Motor neuron (in vitro differentiated cells): ENCODE data around the gene BANF2. TPM values are rescaled to one million over a fixed set of nuclear protein-coding genes. Genes with fewer than 3 reads are reported as not detected.

Experiments used
- ATAC-seq, 8 experiments: fragments of 200-7000 bp; cut with Tn5 transposase; replicated peaks in 6 of 8; 2 replicates each; pipeline ENCODE4 v1.8.0; 2021; ENCODE audit warnings: mild to moderate bottlenecking in 8 of 8, moderate library complexity in 8 of 8
- H3K27ac ChIP-seq, 2 donors: fragments of 250-450 bp; sonication (Bioruptor Pico); 2 replicates each; pipeline ENCODE4 v1.9.0; 2021; ENCODE audit warnings: antibody characterized with exemption in 2 of 2, mild to moderate bottlenecking in 2 of 2, moderate library complexity in 1 of 2
- H3K4me1 ChIP-seq, 2 donors: fragments of 250-450 bp; sonication (Bioruptor Pico); replicated peaks in 1 of 2; 2 replicates each; pipeline ENCODE4 v1.6.1; 2021; ENCODE audit warnings: antibody characterized with exemption in 2 of 2, mild to moderate bottlenecking in 2 of 2, moderate library complexity in 1 of 2
- H3K4me3 ChIP-seq, 5 donors: fragments of 250-450 bp; sonication (Bioruptor Pico); 2 replicates each; pipeline ENCODE4 v1.9.0; 2021; ENCODE audit warnings: antibody characterized with exemption in 5 of 5, mild to moderate bottlenecking in 5 of 5, moderate library complexity in 4 of 5
- WGBS, 10 experiments: fragments of 450-650 bp; shearing (Covaris generic); methylation state at CpG; one replicate each; pipeline ENCODE4 v1.0.0; 2022; 5-methylcytosine and 5-hydroxymethylcytosine counted together
- in situ Hi-C, 9 experiments: fragments of 400-800 bp; cut with MboI; loops; one replicate each; pipeline ENCODE4 v1.15.0; 2021; ENCODE audit warnings: low sequenced_read_pairs in 9 of 9, low pct_unique_long_range_greater_than_20kb in 2 of 9; ENCODE audit not compliant: unreplicated experiment in 9 of 9
- total RNA-seq, 8 experiments: library from RNA; unstranded; fragments of 300-600 nt; gene quantifications; 2 replicates each; pipeline versions ENCODE4 v1.2.3 to v1.2.4, GENCODE V29; 2022

The BANF2 gene
- total RNA-seq, 8 experiments from 2014 or later = not detected

- in situ Hi-C loops = loop anchor here in 4 of 9 experiments (25.0 kb wide), 3 partner anchors 221 to 296 kb away; partner anchors contain the start of genes MGME1 (in 1 of the 4) and SNX5 (in 1 of the 4)
- Histone ChIP-seq H3K27ac (no peak overlapping the region), H3K4me1 (no peaks in the 10 kb centered on the region), H3K4me3 (no peak overlapping the region)
- WGBS, 10 experiments = 17 to 100% (median 100%) methylated on average over 1 to 2 of the region's 2 CpGs; no CpG with 5 or more reads in 1 of the 10 experiments
- ATAC-seq = no peak
These were observed 33.3 kb upstream of the BANF2 start for GRCh38 chr20:17666481-17666880.

DNA sequence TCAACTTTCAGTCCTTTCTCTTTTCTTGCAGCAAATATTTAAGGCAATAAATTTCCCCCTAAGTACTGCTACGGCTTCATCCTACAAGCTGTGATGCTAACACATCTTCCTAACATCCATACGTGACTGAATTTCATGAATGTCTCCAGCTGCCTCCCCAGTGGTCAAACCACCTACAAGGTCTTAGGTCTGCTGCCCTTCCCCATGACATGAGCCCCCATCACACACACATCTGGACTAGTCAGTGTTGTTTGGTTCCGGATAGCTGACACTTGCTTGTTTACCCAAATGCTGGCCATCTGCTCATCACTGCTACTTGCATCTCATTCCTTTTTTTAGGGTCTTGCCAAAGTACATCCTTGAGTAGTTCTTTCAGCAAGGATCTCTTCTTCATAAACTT lies 32.3 kb upstream of the BANF2 start:
- in situ Hi-C loops = loop anchor here in 4 of 9 experiments (25.0 kb wide), 3 partner anchors 220 to 295 kb away; partner anchors contain the start of genes MGME1 (in 1 of the 4) and SNX5 (in 1 of the 4)
- H3K4me3 ChIP-seq = no peak overlapping the region
- no peak overlapping the region for H3K27ac ChIP-seq
- H3K4me1 ChIP-seq = no peaks in the 10 kb centered on the region
- no peak for ATAC-seq
- WGBS, 10 experiments = 60 to 100% (median 100%) methylated on average over 1 to 3 of the region's 3 CpGs; no CpG with 5 or more reads in 3 of the 10 experiments

DNA sequence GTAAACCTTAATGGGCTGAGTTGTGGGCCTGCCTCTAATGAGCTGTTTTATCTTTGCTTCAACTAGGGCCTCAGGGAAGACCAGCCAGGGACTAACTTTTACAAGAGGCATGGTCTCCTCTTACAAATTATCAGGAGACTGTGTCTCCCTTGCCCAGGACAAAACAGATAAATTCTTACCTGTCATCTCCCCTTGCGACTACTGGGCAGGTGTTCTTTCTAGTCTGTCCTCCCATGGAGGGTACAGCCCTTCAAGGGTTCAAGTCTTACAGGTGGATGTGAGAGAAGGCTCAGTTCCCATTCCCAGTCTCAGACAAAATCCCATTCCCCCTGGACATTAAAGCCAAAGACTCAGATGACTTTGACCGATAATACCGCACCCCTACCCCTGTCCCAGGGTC lies 31.3 kb upstream of the BANF2 start:
- Histone ChIP-seq H3K4me1 (no peaks in the 10 kb centered on the region), H3K4me3 (no peak overlapping the region), H3K27ac (no peak overlapping the region)
- no peak for ATAC-seq
- WGBS, 10 experiments = 80 to 100% (median 97%) methylated on average over 1 to 3 of the region's 3 CpGs; no CpG with 5 or more reads in 6 of the 10 experiments
- in situ Hi-C loops = loop anchor here in 4 of 9 experiments (25.0 kb wide), 3 partner anchors 219 to 294 kb away; partner anchors contain the start of genes MGME1 (in 1 of the 4) and SNX5 (in 1 of the 4)

- in situ Hi-C loops = loop anchor here in 4 of 9 experiments (25.0 kb wide), 3 partner anchors 218 to 293 kb away; partner anchors contain the start of genes MGME1 (in 1 of the 4) and SNX5 (in 1 of the 4)
- H3K4me1 ChIP-seq = no peaks in the 10 kb centered on the region
- WGBS, 10 experiments = 55 to 100% (median 89%) methylated on average over 1 to 11 of the region's 12 CpGs
- peak in 1 of 8 experiments; percentile 27 for ATAC-seq
- H3K4me3 ChIP-seq = no peak overlapping the region
- H3K27ac ChIP-seq = no peak overlapping the region
These were observed 30.3 kb upstream of the BANF2 start for GRCh38 chr20:17669306-17669931.

GRCh38 chr20:17671011-17671410 lies 28.8 kb upstream of the BANF2 start:
- in situ Hi-C loops = loop anchor here in 4 of 9 experiments (25.0 kb wide), 3 partner anchors 216 to 291 kb away; partner anchors contain the start of genes MGME1 (in 1 of the 4) and SNX5 (in 1 of the 4)

DNA sequence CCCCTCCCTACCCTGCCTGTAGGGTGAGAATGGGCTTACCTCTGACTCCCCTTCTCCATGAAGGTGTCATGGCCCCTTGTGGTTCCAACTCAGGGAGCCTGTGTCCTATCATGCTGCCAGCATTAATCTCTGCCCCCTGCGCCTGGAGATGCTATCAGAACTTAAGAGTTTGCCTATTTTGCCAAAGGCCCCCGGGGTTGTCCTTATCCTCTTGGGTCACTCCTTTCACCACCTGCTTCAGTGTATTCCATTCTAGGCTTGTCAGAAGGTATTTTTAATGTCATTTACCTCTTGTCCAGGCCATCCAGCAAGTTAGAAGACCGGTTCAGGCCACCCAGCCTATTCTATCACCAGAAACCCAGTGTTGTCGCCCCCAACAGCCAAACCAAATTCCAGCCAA lies 28.2 kb upstream of the BANF2 start:
- H3K4me1 ChIP-seq = no peaks in the 10 kb centered on the region
- ATAC-seq = no peak
- in situ Hi-C loops = loop anchor here in 4 of 9 experiments (25.0 kb wide), 3 partner anchors 216 to 291 kb away; partner anchors contain the start of genes MGME1 (in 1 of the 4) and SNX5 (in 1 of the 4)
- no peak overlapping the region for H3K4me3 ChIP-seq
- WGBS, 10 experiments = 83 to 100% (median 93%) methylated on average over 1 to 4 of the region's 4 CpGs; no CpG with 5 or more reads in 6 of the 10 experiments
- no peak overlapping the region for H3K27ac ChIP-seq

More at GRCh38 chr20:17671011-17671410, 28.8 kb upstream of the BANF2 start:
- Histone ChIP-seq H3K4me3 (no peak overlapping the region), H3K4me1 (no peaks in the 10 kb centered on the region), H3K27ac (no peak overlapping the region)
- ATAC-seq = no peak
- WGBS, 10 experiments = 63 to 100% (median 92%) methylated on average over 1 of the region's 1 CpG; no CpG with 5 or more reads in 1 of the 10 experiments

DNA sequence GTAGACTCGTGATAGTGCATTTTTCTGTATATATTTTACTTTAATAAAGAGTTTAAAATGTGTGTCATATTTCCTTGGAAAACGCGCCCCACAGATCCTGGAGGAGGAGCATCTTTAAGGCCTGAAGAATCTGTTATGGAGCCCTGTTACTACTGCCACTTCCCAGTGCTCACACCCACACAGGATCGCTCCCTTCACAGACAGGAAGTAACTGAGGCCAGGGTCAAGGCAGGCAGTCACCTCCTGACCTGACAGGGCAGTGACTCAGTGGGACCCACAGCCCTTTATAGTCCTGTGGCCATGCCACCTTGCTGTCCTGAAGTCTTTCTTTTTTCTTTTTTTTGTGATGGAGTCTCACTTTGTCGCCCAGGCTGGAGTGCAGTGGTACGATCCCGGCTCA lies 26.7 kb upstream of the BANF2 start:
- 80 to 100% (median 92%) methylated on average over 1 to 5 of the region's 7 CpGs; no CpG with 5 or more reads in 2 of the 10 experiments for WGBS, 10 experiments
- H3K4me1 ChIP-seq = no peaks in the 10 kb centered on the region
- no peak overlapping the region for H3K27ac ChIP-seq
- ATAC-seq = no peak
- in situ Hi-C loops = loop anchor here in 4 of 9 experiments (25.0 kb wide), 3 partner anchors 214 to 289 kb away; partner anchors contain the start of genes MGME1 (in 1 of the 4) and SNX5 (in 1 of the 4)
- no peak overlapping the region for H3K4me3 ChIP-seq

GRCh38 chr20:17674722-17675518 lies 24.8 kb upstream of the BANF2 start:
- WGBS, 10 experiments = 51 to 100% (median 93%) methylated on average over 1 to 6 of the region's 9 CpGs; no CpG with 5 or more reads in 3 of the 10 experiments
- Histone ChIP-seq H3K4me3 (no peak overlapping the region), H3K27ac (no peak overlapping the region), H3K4me1 (peaks cover 2% of the 10 kb centered on the region in 2 donors)
- ATAC-seq = peak in 2 of 8 experiments; percentile 9 to 40
- in situ Hi-C loops = loop anchor here in 5 of 9 experiments (25.0 kb wide), 3 partner anchors 212 to 287 kb away; partner anchors contain the start of genes MGME1 (in 1 of the 5) and SNX5 (in 1 of the 5)

- no peak for ATAC-seq
- H3K4me3 ChIP-seq = no peak overlapping the region
- peaks cover 6% of the 10 kb centered on the region in 2 donors for H3K4me1 ChIP-seq
- 75 to 100% (median 93%) methylated on average over 1 to 6 of the region's 13 CpGs; no CpG with 5 or more reads in 3 of the 10 experiments for WGBS, 10 experiments
- in situ Hi-C loops = loop anchor here in 1 of 9 experiments (25.0 kb wide), 1 partner anchor 237 kb away; no protein-coding TSS in a partner anchor
- no peak overlapping the region for H3K27ac ChIP-seq
These were observed 24.0 kb upstream of the BANF2 start for GRCh38 chr20:17675519-17676377.

- H3K27ac ChIP-seq = no peak overlapping the region
- in situ Hi-C loops = loop anchor here in 1 of 9 experiments (25.0 kb wide), 1 partner anchor 236 kb away; no protein-coding TSS in a partner anchor
These were observed 23.4 kb upstream of the BANF2 start for GRCh38 chr20:17676378-17676759.

GRCh38 chr20:17676942-17677341 lies 22.8 kb upstream of the BANF2 start:
- 90 to 100% (median 100%) methylated on average over 1 to 2 of the region's 2 CpGs; no CpG with 5 or more reads in 4 of the 10 experiments for WGBS, 10 experiments

More at GRCh38 chr20:17676378-17676759, 23.4 kb upstream of the BANF2 start:
- no peak overlapping the region for H3K4me3 ChIP-seq
- 81 to 100% (median 86%) methylated on average over 1 to 3 of the region's 4 CpGs; no CpG with 5 or more reads in 6 of the 10 experiments for WGBS, 10 experiments
- ATAC-seq = no peak
- H3K4me1 ChIP-seq = peaks cover 6% of the 10 kb centered on the region in 2 donors

More at GRCh38 chr20:17676942-17677341, 22.8 kb upstream of the BANF2 start:
- Histone ChIP-seq H3K4me1 (peaks cover 6% of the 10 kb centered on the region in 2 donors), H3K4me3 (no peak overlapping the region), H3K27ac (no peak overlapping the region)
- in situ Hi-C loops = loop anchor here in 1 of 9 experiments (25.0 kb wide), 1 partner anchor 235 kb away; no protein-coding TSS in a partner anchor
- ATAC-seq = no peak
